NT2/D1 (cell line): ENCODE measurements around the gene AGT.

Experiments
- SUZ12 ChIP-seq: IDR thresholded peaks from 2 replicates; pipeline ENCODE4 v1.6.1; 2011; ENCODE audit not compliant: insufficient read length, insufficient read depth; ENCODE audit errors: extremely low read depth
- YY1 ChIP-seq: IDR thresholded peaks from 2 replicates; pipeline ENCODE4 v1.6.1; 2011; ENCODE audit not compliant: insufficient read length, insufficient read depth
- ZNF274 ChIP-seq: IDR thresholded peaks from 2 replicates; pipeline ENCODE4 v1.6.1; 2011; ENCODE audit warnings: mild to moderate bottlenecking, low read depth, low read length

DNA sequence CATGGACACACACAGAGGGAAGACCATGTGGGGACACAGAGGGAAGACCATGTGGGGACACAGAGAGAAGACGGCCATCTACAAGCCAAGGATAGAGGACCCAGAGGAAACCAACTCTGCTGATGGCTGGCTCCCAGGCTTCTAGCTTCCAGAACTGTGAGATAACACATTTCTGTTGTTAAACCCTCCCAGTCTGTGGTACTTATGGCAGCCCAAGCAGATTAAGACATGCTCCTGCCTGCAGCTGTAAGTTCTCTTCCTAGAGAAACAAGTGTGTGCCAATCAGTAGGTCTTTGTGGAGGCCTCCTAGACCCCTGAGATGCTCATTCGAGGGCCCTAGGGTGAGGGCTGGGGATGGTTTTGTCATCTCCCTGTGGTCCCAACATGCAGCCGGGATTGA lies 2.7 kb downstream of the AGT start:
- no peak for TF ChIP-seq SUZ12
- no peak for TF ChIP-seq ZNF274
- no peak for TF ChIP-seq YY1
